SK-N-SH treated with all-trans-retinoic acid at 6 μM for 48 hours (cell line): ENCODE results near the gene LY86.

ENCODE experiments used
- ATAC-seq: fragments of 200-7000 bp; cut with Tn5 transposase; 3 replicates; pipeline ENCODE4 v1.9.1; 2020; ENCODE audit warnings: mild to moderate bottlenecking, moderate library complexity
- ARNTL ChIP-seq: fragments of 450-650 bp; formaldehyde crosslinking; IDR thresholded peaks from 2 replicates; pipeline ENCODE4 v1.5.0; 2020; ENCODE audit warnings: low read depth, mild to moderate bottlenecking, moderate library complexity, borderline replicate concordance
- CREB5 ChIP-seq: fragments of 250-450 bp; sonication (Bioruptor Pico); IDR thresholded peaks from 2 replicates; pipeline ENCODE4 v1.5.1; 2020; ENCODE audit warnings: low read depth, mild to moderate bottlenecking, moderate library complexity
- CSDC2 ChIP-seq: fragments of 250-450 bp; sonication (Bioruptor Pico); IDR thresholded peaks from 2 replicates; pipeline ENCODE4 v1.5.0; 2020; ENCODE audit warnings: mild to moderate bottlenecking, moderate library complexity
- CSRNP3 ChIP-seq: fragments of 250-450 bp; sonication (Bioruptor Pico); IDR thresholded peaks from 2 replicates; pipeline ENCODE4 v1.5.1; 2021; ENCODE audit warnings: mild to moderate bottlenecking, moderate library complexity
- ESRRG ChIP-seq: fragments of 250-450 bp; sonication (Bioruptor Pico); IDR thresholded peaks from 2 replicates; pipeline ENCODE4 v1.6.1; 2021; ENCODE audit warnings: mild to moderate bottlenecking
- GLIS3 ChIP-seq: fragments of 250-450 bp; sonication (Bioruptor Pico); IDR thresholded peaks from 2 replicates; pipeline ENCODE4 v1.5.0; 2020; ENCODE audit warnings: mild to moderate bottlenecking, moderate library complexity
- ISL1 ChIP-seq: fragments of 250-450 bp; sonication (Bioruptor Pico); IDR thresholded peaks from 2 replicates; pipeline ENCODE4 v2.1.2; 2022; ENCODE audit warnings: mild to moderate bottlenecking, moderate library complexity
- OSR1 ChIP-seq: fragments of 250-450 bp; sonication (Bioruptor Pico); IDR thresholded peaks from 2 replicates; pipeline ENCODE4 v1.8.0; 2022; ENCODE audit warnings: moderate library complexity, mild to moderate bottlenecking, inconsistent platforms
- PATZ1 ChIP-seq: fragments of 250-450 bp; sonication (Bioruptor Pico); IDR thresholded peaks from 2 replicates; pipeline ENCODE4 v1.8.0; 2020; ENCODE audit warnings: mild to moderate bottlenecking, moderate library complexity, borderline replicate concordance
- POU6F1 ChIP-seq: fragments of 250-450 bp; sonication (Bioruptor Pico); IDR thresholded peaks from 2 replicates; pipeline ENCODE4 v1.8.0; 2021; ENCODE audit warnings: low read depth, mild to moderate bottlenecking, moderate library complexity, borderline replicate concordance
- PPARA ChIP-seq: fragments of 250-450 bp; sonication (Bioruptor Pico); IDR thresholded peaks from 2 replicates; pipeline ENCODE4 v1.5.0; 2020; ENCODE audit warnings: mild to moderate bottlenecking, borderline replicate concordance
- RARB ChIP-seq: fragments of 250-450 bp; sonication (Bioruptor Pico); IDR thresholded peaks from 2 replicates; pipeline ENCODE4 v1.8.0; 2021; ENCODE audit warnings: mild to moderate bottlenecking, moderate library complexity
- SNAI2 ChIP-seq: fragments of 250-450 bp; sonication (Bioruptor Pico); IDR thresholded peaks from 2 replicates; pipeline ENCODE4 v1.5.0; 2020; ENCODE audit warnings: mild to moderate bottlenecking, moderate library complexity
- TOX ChIP-seq: fragments of 250-450 bp; sonication (Bioruptor Pico); IDR thresholded peaks from 2 replicates; pipeline ENCODE4 v1.8.0; 2021; ENCODE audit warnings: mild to moderate bottlenecking, moderate library complexity, borderline replicate concordance
- TSHZ2 ChIP-seq: fragments of 250-450 bp; sonication (Bioruptor Pico); IDR thresholded peaks from 2 replicates; pipeline ENCODE4 v1.5.0; 2020; ENCODE audit warnings: mild to moderate bottlenecking, moderate library complexity
- ZC3H10 ChIP-seq: fragments of 250-450 bp; sonication (Bioruptor Pico); IDR thresholded peaks from 2 replicates; pipeline ENCODE4 v1.5.1; 2021; ENCODE audit warnings: mild to moderate bottlenecking, moderate library complexity
- ZFP3 ChIP-seq: fragments of 250-450 bp; sonication (Bioruptor Pico); IDR thresholded peaks from 2 replicates; pipeline ENCODE4 v1.5.0; 2020; ENCODE audit warnings: mild to moderate bottlenecking, moderate library complexity
- ZNF565 ChIP-seq: fragments of 450-650 bp; formaldehyde crosslinking; conservative IDR thresholded peaks from 2 replicates; pipeline ENCODE4 v1.5.0; 2020; ENCODE audit warnings: low read depth, mild to moderate bottlenecking, moderate library complexity
- ZNF70 ChIP-seq: fragments of 450-650 bp; formaldehyde crosslinking; IDR thresholded peaks from 2 replicates; pipeline ENCODE4 v1.5.0; 2020; ENCODE audit warnings: mild to moderate bottlenecking, moderate library complexity
- ZNF8 ChIP-seq: fragments of 450-650 bp; formaldehyde crosslinking; IDR thresholded peaks from 2 replicates; pipeline ENCODE4 v1.5.0; 2020; ENCODE audit warnings: mild to moderate bottlenecking, moderate library complexity

Gene LY86

GRCh38 chr6:6595025-6595424, 6.5 kb downstream of the LY86 start:
- no peak for ATAC-seq
- no peak for TF ChIP-seq SNAI2
- no peak for TF ChIP-seq GLIS3 (CRISPR knock-in tag)
- no peak for TF ChIP-seq RARB
- TF ChIP-seq ZNF8 (CRISPR knock-in tag), result no peak
- TF ChIP-seq OSR1 (CRISPR knock-in tag), result no peak
- TF ChIP-seq ZNF70, result no peak

- no peak for TF ChIP-seq TOX
- no peak for TF ChIP-seq ZC3H10 (CRISPR knock-in tag)
- TF ChIP-seq CREB5, result no peak
- TF ChIP-seq SNAI2, result no peak
- no peak for TF ChIP-seq PATZ1
- TF ChIP-seq TSHZ2 (CRISPR knock-in tag), result no peak
- no peak for TF ChIP-seq ESRRG (CRISPR knock-in tag)
- no peak for TF ChIP-seq ISL1
- no peak for TF ChIP-seq POU6F1 (CRISPR knock-in tag)
- no peak for TF ChIP-seq GLIS3 (CRISPR knock-in tag)
- no peak for TF ChIP-seq ZNF565 (CRISPR knock-in tag)
- TF ChIP-seq PPARA (CRISPR knock-in tag), result no peak
- TF ChIP-seq OSR1 (CRISPR knock-in tag), result no peak
- TF ChIP-seq ZNF70, result no peak
- TF ChIP-seq ZFP3, result no peak
- no peak for TF ChIP-seq RARB
- no peak for TF ChIP-seq CSDC2 (CRISPR knock-in tag)
- TF ChIP-seq ARNTL (CRISPR knock-in tag), result no peak
- no peak for TF ChIP-seq ZNF8 (CRISPR knock-in tag)
- no peak for ATAC-seq
Measured at GRCh38 chr6:6595952-6596351, 7.4 kb downstream of the LY86 start.

- no peak for ATAC-seq
- TF ChIP-seq ZNF8 (CRISPR knock-in tag) (no peak), ZC3H10 (CRISPR knock-in tag) (no peak), PPARA (CRISPR knock-in tag) (no peak), CSRNP3 (CRISPR knock-in tag) (no peak), TOX (no peak), CSDC2 (CRISPR knock-in tag) (no peak), OSR1 (CRISPR knock-in tag) (no peak), POU6F1 (CRISPR knock-in tag) (no peak), ISL1 (no peak)
Measured at GRCh38 chr6:6596529-6597328, 8.2 kb downstream of the LY86 start.
